HL-60 (cell line): ENCODE measurements around the gene NACC2.
A peak's percentile ranks its signal among the peaks of the same experiment; 100 is the strongest.
"Not testable (repeated sequence)": the region's sequence is repeated elsewhere in the genome, so short reads cannot be mapped to it uniquely, and the experiment has no call there.

ENCODE experiments used
- DNase-seq, 2 experiments: peaks; one replicate each; pipeline ENCODE4 v3.0.0-alpha.2; 2010 to 2020; ENCODE audit warnings: low read depth in 1 of 2, low spot score in 1 of 2
- H3K27ac ChIP-seq: fragments of 250-450 bp; sonication (Bioruptor Pico); replicated peaks from 2 replicates; pipeline ENCODE4 v1.5.1; 2020; ENCODE audit warnings: mild to moderate bottlenecking, moderate library complexity
- H3K27me3 ChIP-seq: fragments of 250-450 bp; sonication (Bioruptor Pico); 2 replicates; pipeline ENCODE4 v1.5.1; 2021; ENCODE audit warnings: mild to moderate bottlenecking, moderate library complexity; ENCODE audit not compliant: insufficient read depth, poor library complexity, severe bottlenecking
- H3K4me3 ChIP-seq: replicated peaks from 2 replicates; pipeline ENCODE4 v1.5.1; 2011; ENCODE audit warnings: mild to moderate bottlenecking, control low read depth, low read length; ENCODE audit not compliant: insufficient read depth
- CTCF ChIP-seq: IDR thresholded peaks from one replicate; pipeline ENCODE4 v1.5.1; 2011; ENCODE audit warnings: low read length, control low read depth, inconsistent platforms; ENCODE audit not compliant: insufficient read depth
- GABPA ChIP-seq: IDR thresholded peaks from 2 replicates; pipeline ENCODE4 v1.6.1; 2012; ENCODE audit warnings: low read depth
- POLR2AphosphoS5 ChIP-seq: IDR thresholded peaks from 2 replicates; pipeline ENCODE4 v1.6.1; 2012; ENCODE audit warnings: low read depth
- REST ChIP-seq: IDR thresholded peaks from 2 replicates; pipeline ENCODE4 v1.6.1; 2012; ENCODE audit warnings: low read depth; ENCODE audit not compliant: insufficient replicate concordance
- SPI1 ChIP-seq: IDR thresholded peaks from 2 replicates; pipeline ENCODE4 v1.6.1; 2012; ENCODE audit warnings: low read depth, mild to moderate bottlenecking, borderline replicate concordance

The NACC2 gene

GRCh38 chr9:136044207-136044970 is 50.7 kb downstream of the NACC2 start:
- no peak overlapping the region for H3K4me3 ChIP-seq
- H3K27ac ChIP-seq: peak overlapping the region; percentile 82; the same call in 1 of the 2 replicates
- H3K27me3 ChIP-seq: no peaks in the 10 kb centered on the region
- DNase-seq: no peak
- TF ChIP-seq POLR2AphosphoS5 (no peak), CTCF (no peak), GABPA (no peak), SPI1 (no peak), REST (no peak)

GRCh38 chr9:136043441-136043991 is 51.6 kb downstream of the NACC2 start:
- Histone ChIP-seq H3K4me3 (no peak overlapping the region), H3K27me3 (no peaks in the 10 kb centered on the region), H3K27ac (no peak overlapping the region)
- TF ChIP-seq SPI1 (no peak), REST (no peak)
- peak in 1 of 2 experiments; percentile 52 for DNase-seq

- no peak for DNase-seq
- Histone ChIP-seq H3K27ac (no peak overlapping the region), H3K27me3 (no peaks in the 10 kb centered on the region), H3K4me3 (no peak overlapping the region)
- TF ChIP-seq SPI1: no peak
- no peak for TF ChIP-seq POLR2AphosphoS5
- TF ChIP-seq REST: no peak
- TF ChIP-seq CTCF: no peak
Measured at GRCh38 chr9:136042541-136042940, 52.5 kb downstream of the NACC2 start.

- not testable (repeated sequence) for DNase-seq, H3K27ac ChIP-seq, H3K27me3 ChIP-seq, H3K4me3 ChIP-seq
Measured at GRCh38 chr9:136040848-136041247, 54.2 kb downstream of the NACC2 start.
